ENCODE results near the gene MT3. TPM values are rescaled to one million over a fixed set of nuclear protein-coding genes. Genes with fewer than 3 reads are reported as not detected.
A peak's percentile ranks its signal among the peaks of the same experiment; 100 is the strongest.

MT3 gene
- total RNA-seq, 1 donor from 2014 or later = not detected

DNA sequence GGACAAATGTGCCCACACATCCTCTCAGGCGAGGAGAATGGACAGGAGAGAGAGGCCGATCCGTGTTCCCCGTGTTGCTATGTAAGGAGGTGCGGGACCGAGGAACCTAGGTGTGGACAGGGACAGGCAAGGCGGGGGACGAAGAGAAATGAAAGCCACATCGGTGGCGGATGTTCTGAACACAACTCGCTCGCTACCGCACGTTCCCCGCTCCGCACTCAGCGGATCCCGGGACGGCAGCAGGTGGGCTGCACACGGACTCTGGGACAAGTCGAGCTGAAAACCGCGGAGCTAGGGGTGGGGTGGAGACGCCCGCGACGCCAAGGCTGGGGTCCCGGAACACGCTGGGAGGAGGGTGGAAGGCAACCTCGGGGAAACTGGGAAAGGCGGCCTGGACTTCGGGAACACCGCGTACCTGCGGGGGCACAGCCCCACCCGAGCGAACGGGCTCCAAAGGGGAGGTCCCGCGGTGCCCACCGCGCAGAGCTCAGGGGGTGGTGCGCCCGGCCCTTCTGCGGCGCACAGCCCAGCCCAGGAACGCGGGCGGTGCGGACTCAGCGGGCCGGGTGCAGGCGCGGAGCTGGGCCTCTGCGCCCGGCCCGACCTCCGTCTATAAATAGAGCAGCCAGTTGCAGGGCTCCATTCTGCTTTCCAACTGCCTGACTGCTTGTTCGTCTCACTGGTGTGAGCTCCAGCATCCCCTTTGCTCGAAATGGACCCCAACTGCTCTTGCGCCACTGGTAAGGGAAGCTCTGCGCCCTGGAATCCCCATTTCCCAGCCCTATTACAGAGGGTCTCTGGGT, 36.0 kb downstream of the MT3 start, which contains the start of gene MT1E:
Gene MT1E (plus strand): TSS at position 642 of the 803 bp plus-strand sequence. CDS start 71 bp downstream, at position 713.
- H3K4me3 Mint-ChIP-seq = peak within 1 kb of the TSS; percentile 85
- no peaks in the 10 kb centered on the region for H3K36me3 Mint-ChIP-seq (ENCODE audit: low read depth)
- H3K4me1 Mint-ChIP-seq = peaks cover 17% of the 10 kb centered on the region
- TF ChIP-seq, protein P1, sequence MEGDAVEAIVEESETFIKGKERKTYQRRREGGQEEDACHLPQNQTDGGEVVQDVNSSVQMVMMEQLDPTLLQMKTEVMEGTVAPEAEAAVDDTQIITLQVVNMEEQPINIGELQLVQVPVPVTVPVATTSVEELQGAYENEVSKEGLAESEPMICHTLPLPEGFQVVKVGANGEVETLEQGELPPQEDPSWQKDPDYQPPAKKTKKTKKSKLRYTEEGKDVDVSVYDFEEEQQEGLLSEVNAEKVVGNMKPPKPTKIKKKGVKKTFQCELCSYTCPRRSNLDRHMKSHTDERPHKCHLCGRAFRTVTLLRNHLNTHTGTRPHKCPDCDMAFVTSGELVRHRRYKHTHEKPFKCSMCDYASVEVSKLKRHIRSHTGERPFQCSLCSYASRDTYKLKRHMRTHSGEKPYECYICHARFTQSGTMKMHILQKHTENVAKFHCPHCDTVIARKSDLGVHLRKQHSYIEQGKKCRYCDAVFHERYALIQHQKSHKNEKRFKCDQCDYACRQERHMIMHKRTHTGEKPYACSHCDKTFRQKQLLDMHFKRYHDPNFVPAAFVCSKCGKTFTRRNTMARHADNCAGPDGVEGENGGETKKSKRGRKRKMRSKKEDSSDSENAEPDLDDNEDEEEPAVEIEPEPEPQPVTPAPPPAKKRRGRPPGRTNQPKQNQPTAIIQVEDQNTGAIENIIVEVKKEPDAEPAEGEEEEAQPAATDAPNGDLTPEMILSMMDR (conservative IDR thresholded peaks at IDR 0.05) = no peak
- DNase-seq (ENCODE audit: low read depth, low spot score) = no peak
- peaks cover 89% of the 10 kb centered on the region for H3K27me3 Mint-ChIP-seq (ENCODE audit: low read depth)
- no peak within 1 kb of the TSS for H3K27ac Mint-ChIP-seq (ENCODE audit: unreplicated experiment)
- no peaks in the 10 kb centered on the region for H3K9me3 Mint-ChIP-seq

DNA sequence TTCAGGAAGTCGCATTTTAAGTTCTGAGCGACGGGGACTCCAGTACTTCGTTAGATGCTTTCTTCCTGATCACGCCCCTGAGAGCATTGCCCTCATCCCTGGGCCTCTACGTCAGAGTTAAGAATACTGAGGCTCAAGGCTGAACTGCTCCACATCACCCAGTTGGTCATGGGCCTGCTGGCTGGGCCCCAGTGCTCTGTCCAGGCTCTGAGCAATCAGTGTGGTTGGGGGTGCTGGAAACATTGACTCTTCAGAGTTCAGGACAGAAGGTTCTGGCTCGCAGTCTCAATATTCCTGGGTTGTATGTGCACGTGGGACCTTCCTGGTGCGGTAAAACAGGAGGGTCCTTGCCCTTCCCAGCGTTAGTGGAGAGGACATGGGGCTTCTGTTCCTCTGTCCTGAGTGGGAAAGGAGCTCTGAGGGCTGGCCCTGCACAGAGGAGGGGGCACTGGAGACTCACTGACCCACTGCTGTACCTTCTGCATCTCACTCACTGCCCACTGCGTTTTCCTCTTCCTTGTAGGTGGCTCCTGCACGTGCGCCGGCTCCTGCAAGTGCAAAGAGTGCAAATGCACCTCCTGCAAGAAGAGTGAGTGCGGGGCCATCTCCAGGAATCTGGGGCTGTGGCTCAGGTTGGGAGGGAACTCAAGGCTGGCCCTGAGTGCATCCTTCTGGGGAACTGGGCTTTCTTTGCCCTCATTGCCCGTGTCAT, 36.8 kb downstream of the MT3 start:
- Mint-ChIP-seq H3K27ac (ENCODE audit: unreplicated experiment) (no peak overlapping the region), H3K9me3 (no peaks in the 10 kb centered on the region), H3K4me3 (peak overlapping the region; percentile 74), H3K4me1 (peaks cover 17% of the 10 kb centered on the region), H3K27me3 (ENCODE audit: low read depth) (peaks cover 90% of the 10 kb centered on the region), H3K36me3 (ENCODE audit: low read depth) (no peaks in the 10 kb centered on the region)
- no peak for DNase-seq (ENCODE audit: low read depth, low spot score)
- TF ChIP-seq, protein P1 (conservative IDR thresholded peaks at IDR 0.05) = no peak

DNA sequence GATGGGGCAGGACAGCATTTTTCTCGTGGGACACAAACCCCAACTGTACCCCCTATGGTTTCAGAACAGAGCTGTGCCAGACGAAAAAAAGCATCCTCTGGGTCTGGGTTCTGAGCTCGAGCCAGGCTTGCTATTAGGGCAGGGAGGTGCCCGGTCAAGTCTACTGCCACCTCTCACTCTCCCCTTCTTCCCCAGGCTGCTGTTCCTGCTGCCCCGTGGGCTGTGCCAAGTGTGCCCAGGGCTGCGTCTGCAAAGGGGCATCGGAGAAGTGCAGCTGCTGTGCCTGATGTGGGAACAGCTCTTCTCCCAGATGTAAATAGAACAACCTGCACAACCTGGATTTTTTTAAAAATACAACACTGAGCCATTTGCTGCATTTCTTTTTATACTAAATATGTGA, 37.4 kb downstream of the MT3 start:
- H3K27me3 Mint-ChIP-seq (ENCODE audit: low read depth) = peaks cover 90% of the 10 kb centered on the region
- no peaks in the 10 kb centered on the region for H3K36me3 Mint-ChIP-seq (ENCODE audit: low read depth)
- DNase-seq (ENCODE audit: low read depth, low spot score) = no peak
- H3K4me1 Mint-ChIP-seq = peaks cover 12% of the 10 kb centered on the region
- TF ChIP-seq, protein P1 (conservative IDR thresholded peaks at IDR 0.05) = no peak
- no peak overlapping the region for H3K27ac Mint-ChIP-seq (ENCODE audit: unreplicated experiment)
- no peak overlapping the region for H3K4me3 Mint-ChIP-seq
- no peaks in the 10 kb centered on the region for H3K9me3 Mint-ChIP-seq

DNA sequence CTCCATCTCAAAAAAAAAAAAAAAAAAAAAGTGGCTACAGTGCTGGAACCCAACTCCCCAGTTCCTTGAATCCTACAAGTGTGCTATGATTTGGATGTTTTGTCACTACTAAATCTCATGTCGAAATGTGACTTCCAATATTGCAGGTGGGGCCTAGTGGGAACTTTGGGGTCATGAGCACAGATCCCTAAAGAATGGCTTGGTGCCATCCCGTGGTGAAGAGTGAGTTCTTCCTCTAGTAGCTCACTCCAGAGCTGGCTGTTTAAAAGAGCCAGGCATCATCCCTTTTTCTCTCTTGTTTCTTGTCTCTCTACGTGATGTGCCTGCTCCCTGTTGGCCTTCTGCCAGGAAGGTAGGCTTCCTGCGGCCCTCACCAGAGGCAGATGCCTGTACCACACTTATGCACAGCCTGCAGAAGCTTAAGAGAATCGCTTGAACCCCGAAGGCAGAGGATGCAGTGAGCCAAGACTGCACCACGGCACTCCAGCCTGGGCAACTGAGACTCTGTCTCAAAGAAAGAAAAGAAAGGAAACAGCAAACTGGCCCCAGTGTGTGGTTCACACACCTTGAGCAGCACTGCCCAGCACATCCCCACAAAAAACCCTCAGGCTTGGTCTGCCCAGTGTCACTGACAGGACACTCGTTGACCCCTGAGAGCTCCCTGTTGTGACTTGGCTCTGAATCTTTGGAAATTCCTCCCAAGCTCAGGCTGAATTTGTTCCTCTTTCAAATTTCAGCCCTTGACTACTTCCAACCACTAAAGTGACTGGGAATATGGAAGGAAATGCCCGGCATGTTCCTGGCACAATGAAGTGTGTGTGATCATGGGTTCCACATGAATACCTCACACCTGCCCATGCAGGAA, 39.4 kb downstream of the MT3 start:
- TF ChIP-seq, protein P1 (conservative IDR thresholded peaks at IDR 0.05) = no peak
- Mint-ChIP-seq H3K4me1 (peaks cover 15% of the 10 kb centered on the region), H3K27me3 (ENCODE audit: low read depth) (peaks cover 92% of the 10 kb centered on the region), H3K27ac (ENCODE audit: unreplicated experiment) (no peak overlapping the region), H3K9me3 (no peaks in the 10 kb centered on the region), H3K36me3 (ENCODE audit: low read depth) (no peaks in the 10 kb centered on the region), H3K4me3 (no peak overlapping the region)
- no peak for DNase-seq (ENCODE audit: low read depth, low spot score)

DNA sequence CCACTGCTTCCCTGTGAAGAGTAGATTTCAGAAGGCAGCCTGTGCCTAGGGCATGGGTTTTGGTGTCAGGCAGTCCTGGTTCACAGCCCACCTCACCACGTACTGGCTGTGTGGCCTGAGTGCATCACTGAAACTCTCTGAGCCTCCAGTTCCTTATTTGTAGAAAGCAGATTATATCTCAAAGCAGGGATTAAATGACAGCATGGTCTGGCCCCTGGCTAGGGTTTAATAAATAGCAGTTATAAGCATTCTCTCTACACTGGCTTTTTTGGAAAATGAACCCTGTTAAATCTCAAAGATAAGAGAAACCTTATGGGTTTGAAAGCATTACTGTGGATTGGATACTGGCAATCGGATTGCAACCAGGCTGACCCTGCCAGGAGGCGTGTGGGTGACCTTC, 40.2 kb downstream of the MT3 start:
- Mint-ChIP-seq H3K4me1 (peaks cover 15% of the 10 kb centered on the region), H3K36me3 (ENCODE audit: low read depth) (no peaks in the 10 kb centered on the region), H3K4me3 (no peak overlapping the region)

More for the DNA sequence above, 40.2 kb downstream of the MT3 start:
- TF ChIP-seq, protein P1 (conservative IDR thresholded peaks at IDR 0.05) = no peak
- DNase-seq (ENCODE audit: low read depth, low spot score) = no peak
- H3K9me3 Mint-ChIP-seq = no peaks in the 10 kb centered on the region
- no peak overlapping the region for H3K27ac Mint-ChIP-seq (ENCODE audit: unreplicated experiment)
- H3K27me3 Mint-ChIP-seq (ENCODE audit: low read depth) = peaks cover 94% of the 10 kb centered on the region
